ENCODE results near the gene PFKM.

The PFKM gene

DNA sequence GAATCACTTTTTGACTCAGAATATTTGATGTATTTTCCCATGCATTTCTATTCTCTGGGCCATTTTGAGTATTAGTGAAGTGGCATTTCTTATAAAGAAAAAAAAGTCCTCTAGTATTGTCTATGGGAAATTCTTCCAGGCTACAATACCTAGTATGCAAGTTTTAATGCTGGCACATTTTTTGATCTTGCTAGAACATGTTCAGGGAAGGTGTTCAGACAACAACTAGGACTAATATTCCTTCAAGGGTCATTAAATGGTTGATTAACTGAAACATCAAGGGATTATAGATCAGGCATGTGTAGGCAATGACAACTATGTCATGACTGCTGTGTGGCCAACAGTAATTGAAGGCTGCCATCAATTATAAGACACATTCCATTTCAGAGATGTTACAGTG lies 71.9 kb downstream of the PFKM start:
- no peak for FAIRE-seq
- TF ChIP-seq TAF1 (IDR thresholded peaks at IDR 0.05; ENCODE audit: low read depth, low read length): no peak
- TF ChIP-seq POLR2A (IDR thresholded peaks at IDR 0.05; ENCODE audit: low read depth, low read length): no peak
- TF ChIP-seq POU2F2 (IDR thresholded peaks at IDR 0.05; ENCODE audit: low read depth, low read length): no peak

DNA sequence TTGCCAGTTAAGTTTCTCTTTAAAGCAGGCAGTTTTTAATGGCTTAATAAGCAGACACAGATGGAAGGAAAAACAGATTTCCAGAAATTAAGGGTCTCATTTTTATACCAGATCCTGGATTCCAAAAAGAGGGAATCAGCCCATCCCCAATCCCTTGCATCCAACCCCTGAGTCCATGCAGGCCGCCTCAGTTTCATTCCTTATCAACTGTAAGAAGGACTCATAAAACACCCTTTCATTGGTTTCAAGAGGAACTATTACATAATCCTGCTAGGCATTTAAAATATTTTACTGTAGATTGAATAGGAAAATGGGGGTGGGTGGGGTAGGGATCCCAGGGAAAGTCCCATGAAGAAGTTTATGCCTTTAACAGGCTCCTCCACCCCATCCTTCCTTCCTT lies 73.7 kb downstream of the PFKM start:
- no peak for TF ChIP-seq POLR2AphosphoS5 (IDR thresholded peaks at IDR 0.05; ENCODE audit: low read depth, low read length)
- TF ChIP-seq POU2F2 (IDR thresholded peaks at IDR 0.05; ENCODE audit: low read depth, low read length): no peak
- no peak for TF ChIP-seq PAX5 (IDR thresholded peaks at IDR 0.05; ENCODE audit: insufficient read depth, low read length, severe bottlenecking)
- TF ChIP-seq TAF1 (IDR thresholded peaks at IDR 0.05; ENCODE audit: low read depth, low read length): no peak
- no peak for TF ChIP-seq POLR2A (IDR thresholded peaks at IDR 0.05; ENCODE audit: low read depth, low read length)
- TF ChIP-seq SPI1 (IDR thresholded peaks at IDR 0.05; ENCODE audit: low read depth, low read length): no peak
- no peak for FAIRE-seq
- DNase-seq (ENCODE audit: insufficient read length, low spot score): no peak

More for the DNA sequence above, 71.9 kb downstream of the PFKM start:
- no peak for DNase-seq (ENCODE audit: insufficient read length, low spot score)

DNA sequence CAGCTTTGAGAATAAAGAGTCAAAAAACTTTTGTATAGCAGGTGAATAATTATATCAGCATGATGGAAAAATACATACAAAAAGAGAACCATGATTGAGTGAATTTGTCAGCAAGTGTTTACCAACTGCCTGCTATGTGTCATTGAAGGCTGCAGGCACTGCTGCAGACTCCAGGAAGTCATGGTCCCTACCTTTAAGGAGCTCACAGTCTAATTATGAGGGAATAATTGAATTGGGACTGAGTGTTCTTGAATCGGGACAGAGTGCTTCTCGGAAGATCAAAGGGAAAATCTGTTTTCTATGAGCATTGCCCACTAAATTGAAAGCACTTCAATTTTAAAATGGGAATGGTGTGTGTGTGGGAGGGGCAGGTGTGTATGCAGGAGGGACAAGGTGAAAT lies 74.5 kb downstream of the PFKM start:
- FAIRE-seq: no peak
- DNase-seq (ENCODE audit: insufficient read length, low spot score): no peak
- TF ChIP-seq POLR2A (IDR thresholded peaks at IDR 0.05; ENCODE audit: low read depth, low read length): no peak
- TF ChIP-seq POLR2AphosphoS5 (IDR thresholded peaks at IDR 0.05; ENCODE audit: low read depth, low read length): no peak

DNA sequence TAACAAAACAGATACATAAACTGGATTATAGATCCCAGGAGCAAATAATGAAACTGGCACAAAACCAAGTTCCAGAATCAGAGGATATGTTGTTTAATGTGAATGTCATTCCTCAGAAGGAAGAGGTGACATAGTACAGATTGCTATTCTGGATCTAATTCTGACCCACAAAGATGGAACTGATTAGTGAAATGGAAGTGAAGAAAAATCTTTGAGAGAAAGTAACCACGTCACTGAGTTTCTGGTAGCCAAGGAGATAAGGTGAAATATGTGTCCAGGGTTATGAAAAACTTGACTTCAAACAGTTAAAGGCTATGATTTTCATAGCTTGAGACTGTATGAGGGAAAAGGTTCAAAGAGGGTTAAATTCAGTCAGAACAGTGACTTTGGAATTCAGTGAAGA lies 75.6 kb downstream of the PFKM start:
- DNase-seq (ENCODE audit: insufficient read length, low spot score) (no peak), FAIRE-seq (no peak)
- no peak for TF ChIP-seq POLR2AphosphoS5 (IDR thresholded peaks at IDR 0.05; ENCODE audit: low read depth, low read length)
- TF ChIP-seq PAX5 (IDR thresholded peaks at IDR 0.05; ENCODE audit: insufficient read depth, low read length, severe bottlenecking): no peak
- no peak for TF ChIP-seq POU2F2 (IDR thresholded peaks at IDR 0.05; ENCODE audit: low read depth, low read length)
- no peak for TF ChIP-seq SPI1 (IDR thresholded peaks at IDR 0.05; ENCODE audit: low read depth, low read length)
- TF ChIP-seq TAF1 (IDR thresholded peaks at IDR 0.05; ENCODE audit: low read depth, low read length): no peak
- no peak for TF ChIP-seq POLR2A (IDR thresholded peaks at IDR 0.05; ENCODE audit: low read depth, low read length)
